Inferior parietal cortex (tissue), 1 donor: ENCODE data around the gene NRTN.
A peak's percentile ranks its signal among the peaks of the same experiment; 100 is the strongest.

Source experiments
- DNase-seq: peaks from one replicate; pipeline ENCODE4 v3.0.0-alpha.2; 2016; ENCODE audit errors: extremely low spot score

NRTN gene

GRCh38 chr19:5789886-5790558 is 14.8 kb upstream of the NRTN start:
- DNase-seq, result no peak

GRCh38 chr19:5790559-5791520 is 14.0 kb upstream of the NRTN start, which contains the start of gene DUS3L:
Gene DUS3L, minus strand, starts transcription at chr19:5791163. Its CDS starts 22 bp downstream, at chr19:5791141.
- DNase-seq, result peak; percentile 96

GRCh38 chr19:5792224-5792623 is 12.6 kb upstream of the NRTN start:
- no peak for DNase-seq

GRCh38 chr19:5793188-5793587 is 11.7 kb upstream of the NRTN start:
- no peak for DNase-seq

- DNase-seq, result no peak
Measured at GRCh38 chr19:5795382-5795919, 9.4 kb upstream of the NRTN start.

GRCh38 chr19:5798244-5798643 is 6.6 kb upstream of the NRTN start:
- no peak for DNase-seq

- DNase-seq, result no peak
Measured at GRCh38 chr19:5799247-5800241, 5.3 kb upstream of the NRTN start.

GRCh38 chr19:5800361-5801270 is 4.3 kb upstream of the NRTN start:
- no peak for DNase-seq

- no peak for DNase-seq
Measured at GRCh38 chr19:5801796-5802619, 2.9 kb upstream of the NRTN start.

- no peak for DNase-seq
Measured at GRCh38 chr19:5803441-5803751, 1.5 kb upstream of the NRTN start.

- peak; percentile 43 for DNase-seq
Measured at GRCh38 chr19:5803752-5804515, 933 bp upstream of the NRTN start.

GRCh38 chr19:5805462-5806132 is 730 bp downstream of the NRTN start:
- no peak for DNase-seq

GRCh38 chr19:5806133-5806489 is 1.2 kb downstream of the NRTN start:
- no peak for DNase-seq

- no peak for DNase-seq
Measured at GRCh38 chr19:5806905-5807304, 2.0 kb downstream of the NRTN start.

GRCh38 chr19:5808120-5808816 is 3.4 kb downstream of the NRTN start:
- no peak for DNase-seq

GRCh38 chr19:5809053-5809452 is 4.2 kb downstream of the NRTN start:
- no peak for DNase-seq

- DNase-seq, result no peak
Measured at GRCh38 chr19:5809469-5809868, 4.6 kb downstream of the NRTN start.

- DNase-seq, result no peak
Measured at GRCh38 chr19:5811117-5811516, 6.2 kb downstream of the NRTN start.
